ENCODE data around the gene ZRANB2.

GRCh38 chr1:71039661-71040262, 41.1 kb downstream of the ZRANB2 start:
- TF ChIP-seq CTCF (conservative IDR thresholded peaks at IDR 0.05 in 1 of 2, IDR thresholded peaks at IDR 0.05 in 1 of 2; ENCODE audit: low read depth in 1 of 2, low read length in 2 of 2) = no peak
- no peak for TF ChIP-seq EZH2 (IDR thresholded peaks at IDR 0.05; ENCODE audit: low read length, missing control alignments)

Data from fibroblast of lung (primary cell).